GM23338 (cell line): ENCODE measurements around the gene HDAC6. TPM values are rescaled to one million over a fixed set of nuclear protein-coding genes. Genes with fewer than 3 reads are reported as not detected.

Source experiments
- ATAC-seq: fragments of 200-7000 bp; cut with Tn5 transposase; 3 replicates; pipeline ENCODE4 v1.9.1; 2020
- DNase-seq: peaks from one replicate; pipeline ENCODE4 v3.0.0-alpha.2; 2015; ENCODE audit warnings: low spot score
- H2AFZ ChIP-seq: fragments of 200-600 bp; sonication (generic); 2 replicates; pipeline ENCODE4 v1.8.0; 2016; ENCODE audit warnings: antibody characterized with exemption, mild to moderate bottlenecking, moderate library complexity
- H3F3A ChIP-seq: fragments of 200-600 bp; sonication (generic); replicated peaks from 2 replicates; pipeline ENCODE4 v1.8.0; 2017; ENCODE audit warnings: antibody characterized with exemption, mixed run types, low read depth
- H3K27ac ChIP-seq: fragments of 200-600 bp; sonication (generic); 2 replicates; pipeline ENCODE4 v1.6.1; 2016; ENCODE audit warnings: low read depth
- H3K27me3 ChIP-seq: fragments of 200-600 bp; sonication (generic); 2 replicates; pipeline ENCODE4 v1.8.0; 2016; ENCODE audit warnings: mild to moderate bottlenecking, mixed run types, moderate library complexity; ENCODE audit not compliant: insufficient read depth
- H3K36me3 ChIP-seq: fragments of 200-600 bp; sonication (generic); 2 replicates; pipeline ENCODE4 v1.8.0; 2016; ENCODE audit warnings: mild to moderate bottlenecking; ENCODE audit not compliant: insufficient read depth
- H3K4me1 ChIP-seq: fragments of 200-600 bp; sonication (generic); 2 replicates; pipeline ENCODE4 v1.8.0; 2016; ENCODE audit warnings: mild to moderate bottlenecking, moderate library complexity; ENCODE audit not compliant: insufficient read depth
- H3K4me2 ChIP-seq: fragments of 200-600 bp; sonication (generic); 2 replicates; pipeline ENCODE4 v1.7.1; 2017; ENCODE audit warnings: mixed run types
- H3K4me3 ChIP-seq: fragments of 200-600 bp; sonication (generic); 2 replicates; pipeline ENCODE4 v1.6.1; 2016; ENCODE audit warnings: mixed run types
- H3K79me2 ChIP-seq: fragments of 200-600 bp; sonication (generic); replicated peaks from 2 replicates; pipeline ENCODE4 v1.8.0; 2017; ENCODE audit warnings: mild to moderate bottlenecking; ENCODE audit not compliant: insufficient read depth
- H3K9me2 ChIP-seq: fragments of 200-600 bp; sonication (generic); 2 replicates; pipeline ENCODE4 v1.8.0; 2017; ENCODE audit not compliant: insufficient read depth
- H4K20me1 ChIP-seq: fragments of 200-600 bp; sonication (generic); replicated peaks from 2 replicates; pipeline ENCODE4 v1.8.0; 2017; ENCODE audit warnings: mild to moderate bottlenecking; ENCODE audit not compliant: insufficient read depth
- H3K27ac Mint-ChIP-seq: 2 replicates; pipeline ENCODE4 v1.8.0; 2020; ENCODE audit warnings: inconsistent platforms, mild to moderate bottlenecking, moderate library complexity, mixed read lengths
- H3K27me3 Mint-ChIP-seq: 3 replicates; pipeline ENCODE4 v1.8.0; 2022; ENCODE audit warnings: low read depth, mild to moderate bottlenecking, moderate library complexity, mixed read lengths, inconsistent platforms; ENCODE audit not compliant: insufficient read depth, poor library complexity
- H3K36me3 Mint-ChIP-seq: 3 replicates; pipeline ENCODE4 v1.8.0; 2021; ENCODE audit warnings: low read depth, mild to moderate bottlenecking, inconsistent platforms, moderate library complexity, mixed read lengths
- H3K4me1 Mint-ChIP-seq: 3 replicates; pipeline ENCODE4 v1.8.0; 2020; ENCODE audit warnings: mild to moderate bottlenecking, inconsistent platforms, mixed read lengths
- H3K4me3 Mint-ChIP-seq: 3 replicates; pipeline ENCODE4 v1.8.0; 2021; ENCODE audit warnings: moderate library complexity, mild to moderate bottlenecking, inconsistent platforms, mixed read lengths
- H3K9me3 Mint-ChIP-seq: 3 replicates; pipeline ENCODE4 v1.8.0; 2020; ENCODE audit warnings: moderate library complexity, mild to moderate bottlenecking, inconsistent platforms, mixed read lengths
- CREB1 ChIP-seq: fragments of 250-450 bp; sonication (Bioruptor Pico); IDR thresholded peaks from 2 replicates; pipeline ENCODE4 v1.5.0; 2020; ENCODE audit warnings: low read depth, mild to moderate bottlenecking, moderate library complexity
- CTCF ChIP-seq, 2 experiments: fragments of 200-600 bp in 1 of 2; sonication (generic) in 1 of 2; conservative IDR thresholded peaks; 2 replicates each; pipeline versions ENCODE4 v1.5.1 to v1.6.1; 2016 to 2017; ENCODE audit warnings: antibody characterized with exemption in 2 of 2, low read depth in 2 of 2, mild to moderate bottlenecking in 2 of 2, moderate library complexity in 1 of 2
- ETS1 ChIP-seq: IDR thresholded peaks from 2 replicates; pipeline ENCODE4 v1.6.1; 2016; ENCODE audit warnings: antibody characterized with exemption
- EZH2 ChIP-seq: fragments of 200-600 bp; sonication (generic); IDR thresholded peaks from one replicate; pipeline ENCODE4 v1.8.0; 2017; ENCODE audit warnings: antibody characterized with exemption, mild to moderate bottlenecking, low read depth; ENCODE audit not compliant: unreplicated experiment
- EZH2phosphoT487 ChIP-seq: fragments of 200-600 bp; sonication (generic); IDR thresholded peaks from one replicate; pipeline ENCODE4 v1.8.1; 2018; ENCODE audit warnings: antibody characterized with exemption; ENCODE audit not compliant: unreplicated experiment
- JUNB ChIP-seq: IDR thresholded peaks from one replicate; pipeline ENCODE4 v1.6.1; 2016; ENCODE audit warnings: antibody characterized with exemption; ENCODE audit not compliant: unreplicated experiment
- NANOG ChIP-seq: IDR thresholded peaks from 2 replicates; pipeline ENCODE4 v1.6.1; 2016; ENCODE audit warnings: antibody characterized with exemption, borderline replicate concordance
- POLR2AphosphoS5 ChIP-seq: IDR thresholded peaks from 2 replicates; pipeline ENCODE4 v1.6.1; 2016; ENCODE audit warnings: antibody characterized with exemption, low read depth
- REST ChIP-seq: IDR thresholded peaks from one replicate; pipeline ENCODE4 v1.6.1; 2018; ENCODE audit warnings: antibody characterized with exemption; ENCODE audit not compliant: unreplicated experiment
- STAT1 ChIP-seq: IDR thresholded peaks from one replicate; pipeline ENCODE4 v1.6.1; 2016; ENCODE audit warnings: antibody characterized with exemption; ENCODE audit not compliant: unreplicated experiment
- ZNF114 ChIP-seq: fragments of 250-450 bp; sonication (Bioruptor Pico); IDR thresholded peaks from 2 replicates; pipeline ENCODE4 v1.5.0; 2020; ENCODE audit warnings: mild to moderate bottlenecking, moderate library complexity
- ZNF331 ChIP-seq: fragments of 250-450 bp; sonication (Bioruptor Pico); IDR thresholded peaks from 2 replicates; pipeline ENCODE4 v1.5.0; 2020; ENCODE audit warnings: low read depth, mild to moderate bottlenecking, moderate library complexity
- ZNF462 ChIP-seq: fragments of 250-450 bp; sonication (Bioruptor Pico); IDR thresholded peaks from 2 replicates; pipeline ENCODE4 v1.5.0; 2020; ENCODE audit warnings: mild to moderate bottlenecking, moderate library complexity
- polyA plus RNA-seq: library from polyadenylated mRNA; unstranded; fragments of >200 nt; fragmentation: Nextera tagmentation; extraction: Ambion mirVana; gene quantifications from 2 replicates; pipeline ENCODE4 v1.2.1, GENCODE V29; 2016
- total RNA-seq: library from RNA; depleted of rRNA; stranded (reverse); fragments of >200 nt; shearing (Covaris generic); gene quantifications from 2 replicates; pipeline ENCODE4 v1.2.3, GENCODE V29; 2014

HDAC6 gene
- total and polyA plus RNA-seq, 2 experiments from 2014 or later: 33.0 to 49.8 TPM

- ATAC-seq (no peak), DNase-seq (no peak)
- peaks cover 6% of the 10 kb centered on the region; the same call in 2 of the 3 replicates for H3K4me1 Mint-ChIP-seq
- no peak overlapping the region for H3K27ac ChIP-seq
- H3K27me3 Mint-ChIP-seq: peaks cover 7% of the 10 kb centered on the region
- 0 out of 2 replicates have a peak, but pooled peaks cover 2% of the 10 kb centered on the region for H3F3A ChIP-seq
- H2AFZ ChIP-seq: no peak overlapping the region
- H3K9me2 ChIP-seq: no peaks in the 10 kb centered on the region
- no peaks in the 10 kb centered on the region for H3K9me3 Mint-ChIP-seq
- H3K36me3 Mint-ChIP-seq: peaks cover 6% of the 10 kb centered on the region; the same call in 1 of the 3 replicates
- no peaks in the 10 kb centered on the region for H3K27me3 ChIP-seq
- H4K20me1 ChIP-seq: no peaks in the 10 kb centered on the region
- H3K4me3 Mint-ChIP-seq: no peak overlapping the region
- no peak overlapping the region for H3K4me3 ChIP-seq
- TF ChIP-seq NANOG (no peak), EZH2 (no peak), ZNF462 (CRISPR knock-in tag) (no peak), CTCF (conservative IDR thresholded peaks at IDR 0.05; ENCODE audit: low read depth in 2 of 2) (no peak), JUNB (no peak), REST (no peak), STAT1 (no peak), POLR2AphosphoS5 (no peak), ZNF114 (CRISPR knock-in tag) (no peak), CREB1 (CRISPR knock-in tag) (no peak), ZNF331 (CRISPR knock-in tag) (no peak), ETS1 (no peak), EZH2phosphoT487 (no peak)
- no peak overlapping the region for H3K27ac Mint-ChIP-seq
- H3K4me2 ChIP-seq: no peak overlapping the region
- peaks cover 3% of the 10 kb centered on the region; the same call in 1 of the 2 replicates for H3K4me1 ChIP-seq
- H3K36me3 ChIP-seq: no peaks in the 10 kb centered on the region
- H3K79me2 ChIP-seq: no peaks in the 10 kb centered on the region
Measured at GRCh38 chrX:48798318-48798717, 3.5 kb upstream of the HDAC6 start.
